ENCODE measurements around the gene GPR135. TPM values are rescaled to one million over a fixed set of nuclear protein-coding genes. Genes with fewer than 3 reads are reported as not detected.

GPR135 gene
- total RNA-seq, 1 donor from 2014 or later: 6.2 TPM

DNA sequence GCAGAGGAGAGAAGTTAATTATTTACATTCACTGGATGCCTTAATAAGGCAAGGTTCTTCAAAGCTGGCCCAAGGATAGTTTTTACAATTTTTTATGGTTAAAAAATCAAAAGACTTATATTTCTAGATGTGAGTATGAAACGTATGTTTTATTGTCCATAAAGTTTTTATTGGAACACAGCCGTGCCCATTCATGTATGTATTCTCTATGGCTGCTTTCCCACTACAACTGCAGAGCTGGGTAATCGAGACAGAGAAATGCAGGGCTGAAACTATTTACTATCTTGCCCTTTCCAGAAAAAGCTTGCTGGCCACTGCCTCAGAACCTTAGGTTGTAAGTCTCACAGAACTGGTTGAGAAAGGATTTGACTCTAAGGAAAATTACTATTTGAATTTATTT is 35.6 kb upstream of the GPR135 start:
- Histone ChIP-seq H4K20me1 (ENCODE audit: insufficient read depth, low read length) (peaks cover 19% of the 10 kb centered on the region), H2AFZ (ENCODE audit: low read depth, low read length) (no peak overlapping the region), H3K27ac (ENCODE audit: low read depth, low read length) (no peak overlapping the region), H3K9ac (ENCODE audit: low read length) (no peak overlapping the region), H3K27me3 (ENCODE audit: insufficient read depth, low read length) (no peaks in the 10 kb centered on the region), H3K4me1 (ENCODE audit: insufficient read depth, low read length) (no peaks in the 10 kb centered on the region), H3K36me3 (ENCODE audit: insufficient read depth, low read length) (peaks cover 15% of the 10 kb centered on the region), H3K4me2 (ENCODE audit: low read length) (no peak overlapping the region), H3K79me2 (ENCODE audit: insufficient read depth, low read length) (peaks cover 14% of the 10 kb centered on the region), H3K9me3 (ENCODE audit: insufficient read depth, low read depth, low read length) (no peaks in the 10 kb centered on the region), H3K4me3 (ENCODE audit: insufficient read depth, low read depth, low read length) (no peak overlapping the region)
- Mint-ChIP-seq H3K27ac (ENCODE audit: unreplicated experiment) (no peak overlapping the region), H3K9me3 (ENCODE audit: unreplicated experiment) (no peaks in the 10 kb centered on the region), H3K36me3 (ENCODE audit: low read depth, unreplicated experiment) (peaks cover 1% of the 10 kb centered on the region), H3K27me3 (ENCODE audit: low read depth, unreplicated experiment) (no peaks in the 10 kb centered on the region), H3K4me3 (ENCODE audit: unreplicated experiment) (no peak overlapping the region), H3K4me1 (ENCODE audit: low read depth, unreplicated experiment) (no peaks in the 10 kb centered on the region)
- no peak for TF ChIP-seq EZH2 (IDR thresholded peaks at IDR 0.05; ENCODE audit: insufficient read depth, low read length)
- TF ChIP-seq, protein P1, sequence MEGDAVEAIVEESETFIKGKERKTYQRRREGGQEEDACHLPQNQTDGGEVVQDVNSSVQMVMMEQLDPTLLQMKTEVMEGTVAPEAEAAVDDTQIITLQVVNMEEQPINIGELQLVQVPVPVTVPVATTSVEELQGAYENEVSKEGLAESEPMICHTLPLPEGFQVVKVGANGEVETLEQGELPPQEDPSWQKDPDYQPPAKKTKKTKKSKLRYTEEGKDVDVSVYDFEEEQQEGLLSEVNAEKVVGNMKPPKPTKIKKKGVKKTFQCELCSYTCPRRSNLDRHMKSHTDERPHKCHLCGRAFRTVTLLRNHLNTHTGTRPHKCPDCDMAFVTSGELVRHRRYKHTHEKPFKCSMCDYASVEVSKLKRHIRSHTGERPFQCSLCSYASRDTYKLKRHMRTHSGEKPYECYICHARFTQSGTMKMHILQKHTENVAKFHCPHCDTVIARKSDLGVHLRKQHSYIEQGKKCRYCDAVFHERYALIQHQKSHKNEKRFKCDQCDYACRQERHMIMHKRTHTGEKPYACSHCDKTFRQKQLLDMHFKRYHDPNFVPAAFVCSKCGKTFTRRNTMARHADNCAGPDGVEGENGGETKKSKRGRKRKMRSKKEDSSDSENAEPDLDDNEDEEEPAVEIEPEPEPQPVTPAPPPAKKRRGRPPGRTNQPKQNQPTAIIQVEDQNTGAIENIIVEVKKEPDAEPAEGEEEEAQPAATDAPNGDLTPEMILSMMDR (IDR thresholded peaks at IDR 0.05; ENCODE audit: insufficient read depth, low read depth, low read length): no peak
- FAIRE-seq (no peak), DNase-seq (ENCODE audit: low read depth) (no peak)

GRCh38 chr14:59492384-59492783 is 27.2 kb upstream of the GPR135 start:
- no peak overlapping the region for H2AFZ ChIP-seq (ENCODE audit: low read depth, low read length)
- no peak overlapping the region for H3K4me2 ChIP-seq (ENCODE audit: low read length)
- peaks cover 33% of the 10 kb centered on the region for H3K79me2 ChIP-seq (ENCODE audit: insufficient read depth, low read length)
- no peak overlapping the region for H3K9ac ChIP-seq (ENCODE audit: low read length)
- Mint-ChIP-seq H3K4me1 (ENCODE audit: low read depth, unreplicated experiment) (peaks cover 17% of the 10 kb centered on the region), H3K27ac (ENCODE audit: unreplicated experiment) (no peak overlapping the region), H3K4me3 (ENCODE audit: unreplicated experiment) (no peak overlapping the region), H3K27me3 (ENCODE audit: low read depth, unreplicated experiment) (no peaks in the 10 kb centered on the region), H3K36me3 (ENCODE audit: low read depth, unreplicated experiment) (peaks cover 6% of the 10 kb centered on the region), H3K9me3 (ENCODE audit: unreplicated experiment) (no peaks in the 10 kb centered on the region)
- H3K27me3 ChIP-seq (ENCODE audit: insufficient read depth, low read length): no peaks in the 10 kb centered on the region
- no peak overlapping the region for H3K27ac ChIP-seq (ENCODE audit: low read depth, low read length)
- no peaks in the 10 kb centered on the region for H3K4me1 ChIP-seq (ENCODE audit: insufficient read depth, low read length)
- no peak for DNase-seq (ENCODE audit: low read depth)
- H3K9me3 ChIP-seq (ENCODE audit: insufficient read depth, low read depth, low read length): no peaks in the 10 kb centered on the region
- no peak overlapping the region for H3K4me3 ChIP-seq (ENCODE audit: insufficient read depth, low read depth, low read length)
- FAIRE-seq: no peak
- TF ChIP-seq, protein P1 (IDR thresholded peaks at IDR 0.05; ENCODE audit: insufficient read depth, low read depth, low read length): no peak
- TF ChIP-seq EZH2 (IDR thresholded peaks at IDR 0.05; ENCODE audit: insufficient read depth, low read length): no peak
- H3K36me3 ChIP-seq (ENCODE audit: insufficient read depth, low read length): peaks cover 34% of the 10 kb centered on the region
- H4K20me1 ChIP-seq (ENCODE audit: insufficient read depth, low read length): peaks cover 31% of the 10 kb centered on the region

- Histone ChIP-seq H3K79me2 (ENCODE audit: insufficient read depth, low read length) (peaks cover 48% of the 10 kb centered on the region), H3K27ac (ENCODE audit: low read depth, low read length) (no peak overlapping the region), H3K4me1 (ENCODE audit: insufficient read depth, low read length) (no peaks in the 10 kb centered on the region), H3K36me3 (ENCODE audit: insufficient read depth, low read length) (peaks cover 29% of the 10 kb centered on the region), H2AFZ (ENCODE audit: low read depth, low read length) (no peak overlapping the region), H3K4me2 (ENCODE audit: low read length) (no peak overlapping the region), H3K9me3 (ENCODE audit: insufficient read depth, low read depth, low read length) (no peaks in the 10 kb centered on the region), H3K27me3 (ENCODE audit: insufficient read depth, low read length) (no peaks in the 10 kb centered on the region), H3K9ac (ENCODE audit: low read length) (no peak overlapping the region), H4K20me1 (ENCODE audit: insufficient read depth, low read length) (peaks cover 28% of the 10 kb centered on the region), H3K4me3 (ENCODE audit: insufficient read depth, low read depth, low read length) (no peak overlapping the region)
- DNase-seq (ENCODE audit: low read depth): peak; percentile 14
- Mint-ChIP-seq H3K9me3 (ENCODE audit: unreplicated experiment) (no peaks in the 10 kb centered on the region), H3K27me3 (ENCODE audit: low read depth, unreplicated experiment) (no peaks in the 10 kb centered on the region), H3K27ac (ENCODE audit: unreplicated experiment) (peak overlapping the region; percentile 12), H3K4me1 (ENCODE audit: low read depth, unreplicated experiment) (peaks cover 17% of the 10 kb centered on the region), H3K4me3 (ENCODE audit: unreplicated experiment) (peak overlapping the region; percentile 4), H3K36me3 (ENCODE audit: low read depth, unreplicated experiment) (peaks cover 6% of the 10 kb centered on the region)
- TF ChIP-seq EZH2 (IDR thresholded peaks at IDR 0.05; ENCODE audit: insufficient read depth, low read length): no peak
- TF ChIP-seq, protein P1 (IDR thresholded peaks at IDR 0.05; ENCODE audit: insufficient read depth, low read depth, low read length): no peak
- no peak for FAIRE-seq
Measured at GRCh38 chr14:59490756-59491155, 25.6 kb upstream of the GPR135 start.
